Measurements from ENCODE around the gene PPP4R1. TPM values are rescaled to one million over a fixed set of nuclear protein-coding genes. Genes with fewer than 3 reads are reported as not detected.

The PPP4R1 gene
- total RNA-seq, 1 experiment from 2014 or later = 106 TPM

DNA sequence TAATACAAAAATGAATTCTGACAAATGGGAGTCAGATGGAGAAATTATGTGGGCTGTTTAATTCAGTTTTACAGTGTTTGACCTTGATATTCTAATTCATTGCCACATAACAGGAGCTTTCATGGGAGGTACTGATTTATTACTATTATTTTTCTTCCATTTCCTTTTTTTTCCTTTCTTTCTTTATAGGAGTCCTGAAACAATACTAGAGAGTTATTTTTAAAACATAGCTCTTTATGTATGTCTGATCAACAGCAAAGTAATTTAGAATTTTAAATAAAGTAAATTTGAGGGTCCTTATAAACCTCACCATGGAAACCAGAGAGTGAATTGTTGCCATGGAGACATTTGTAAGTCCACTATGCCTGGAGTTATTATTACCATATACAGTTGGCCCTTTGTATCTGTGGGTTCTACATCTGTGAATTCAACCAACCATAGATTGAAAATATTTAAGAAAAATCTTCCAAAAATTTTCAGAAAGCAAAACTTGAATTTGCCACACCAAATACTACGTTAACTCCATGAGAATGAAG is 40.9 kb upstream of the PPP4R1 start:
- Histone ChIP-seq H3T11ph (ENCODE audit: low read length) (no peak overlapping the region), H4K5ac (ENCODE audit: insufficient read length, low read depth, low read length) (no peak overlapping the region), H3K23me2 (ENCODE audit: insufficient read length, low read depth, low read length, poor library complexity, severe bottlenecking) (no peaks in the 10 kb centered on the region), H3K27me3 (ENCODE audit: insufficient read depth, low read length) (no peaks in the 10 kb centered on the region), H3K79me1 (ENCODE audit: insufficient read depth, low read depth, low read length, poor library complexity, severe bottlenecking) (no peaks in the 10 kb centered on the region), H3K14ac (ENCODE audit: insufficient read depth, low read length) (no peak overlapping the region), H2BK20ac (ENCODE audit: low read depth, low read length, poor library complexity, severe bottlenecking) (no peak overlapping the region), H2BK5ac (ENCODE audit: insufficient read length, low read length) (no peak overlapping the region), H4K8ac (replicated peaks; ENCODE audit: insufficient read length, low read depth, low read length) (no peak overlapping the region), H3K79me2 (ENCODE audit: insufficient read depth, low read length) (no peaks in the 10 kb centered on the region), H4K20me1 (ENCODE audit: control insufficient read depth, insufficient read depth, insufficient read length) (no peaks in the 10 kb centered on the region), H3K9ac (ENCODE audit: extremely low read depth, insufficient read length, low read length) (no peak overlapping the region), H3K23ac (ENCODE audit: insufficient read length, low read depth, low read length) (no peak overlapping the region), H3K56ac (ENCODE audit: insufficient read length, low read depth, low read length) (no peak overlapping the region), H3K4me1 (ENCODE audit: insufficient read depth, low read length) (no peaks in the 10 kb centered on the region), H3K18ac (ENCODE audit: insufficient read length, low read depth, low read length) (no peak overlapping the region), H3K27ac (ENCODE audit: insufficient read length, low read depth, low read length) (no peak overlapping the region), H2AFZ (ENCODE audit: low read length) (no peak overlapping the region), H4K91ac (ENCODE audit: insufficient read length, low read depth, low read length) (no peak overlapping the region), H2BK12ac (ENCODE audit: insufficient read length, low read depth, low read length) (no peak overlapping the region), H3K4me2 (ENCODE audit: insufficient read depth, insufficient read length, low read length) (no peak overlapping the region), H3K4ac (ENCODE audit: low read depth, low read length) (no peak overlapping the region), H2AK5ac (ENCODE audit: insufficient read length, low read length) (no peak overlapping the region), H2BK15ac (ENCODE audit: low read depth, low read length) (no peak overlapping the region), H3K9me3 (ENCODE audit: control insufficient read depth, low read depth, low read length) (no peaks in the 10 kb centered on the region), H2BK120ac (ENCODE audit: low read depth, low read length, poor library complexity, severe bottlenecking) (no peak overlapping the region)
- H3K4me3 Mint-ChIP-seq = no peak overlapping the region
- no peaks in the 10 kb centered on the region for H3K9me3 Mint-ChIP-seq
- TF ChIP-seq, protein P1, sequence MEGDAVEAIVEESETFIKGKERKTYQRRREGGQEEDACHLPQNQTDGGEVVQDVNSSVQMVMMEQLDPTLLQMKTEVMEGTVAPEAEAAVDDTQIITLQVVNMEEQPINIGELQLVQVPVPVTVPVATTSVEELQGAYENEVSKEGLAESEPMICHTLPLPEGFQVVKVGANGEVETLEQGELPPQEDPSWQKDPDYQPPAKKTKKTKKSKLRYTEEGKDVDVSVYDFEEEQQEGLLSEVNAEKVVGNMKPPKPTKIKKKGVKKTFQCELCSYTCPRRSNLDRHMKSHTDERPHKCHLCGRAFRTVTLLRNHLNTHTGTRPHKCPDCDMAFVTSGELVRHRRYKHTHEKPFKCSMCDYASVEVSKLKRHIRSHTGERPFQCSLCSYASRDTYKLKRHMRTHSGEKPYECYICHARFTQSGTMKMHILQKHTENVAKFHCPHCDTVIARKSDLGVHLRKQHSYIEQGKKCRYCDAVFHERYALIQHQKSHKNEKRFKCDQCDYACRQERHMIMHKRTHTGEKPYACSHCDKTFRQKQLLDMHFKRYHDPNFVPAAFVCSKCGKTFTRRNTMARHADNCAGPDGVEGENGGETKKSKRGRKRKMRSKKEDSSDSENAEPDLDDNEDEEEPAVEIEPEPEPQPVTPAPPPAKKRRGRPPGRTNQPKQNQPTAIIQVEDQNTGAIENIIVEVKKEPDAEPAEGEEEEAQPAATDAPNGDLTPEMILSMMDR (conservative IDR thresholded peaks at IDR 0.05) = no peak
- no peak overlapping the region for H3K27ac Mint-ChIP-seq
- DNase-seq = no peak
- no peaks in the 10 kb centered on the region for H3K4me1 Mint-ChIP-seq
- H3K27me3 Mint-ChIP-seq (ENCODE audit: low read depth) = no peaks in the 10 kb centered on the region
- no peaks in the 10 kb centered on the region; a peak in 1 of 7 replicates for H3K36me3 Mint-ChIP-seq (ENCODE audit: insufficient read depth in 1 of 3, low read depth in 3 of 3)
- WGBS (ENCODE audit: extremely low coverage, insufficient read length, low lambda C conversion rate) = no CpG with 5 or more reads among the region's 1 CpG

All from H9 (cell line).